HepG2 (cell line): Measurements from ENCODE around the gene NEGR1. TPM values are rescaled to one million over a fixed set of nuclear protein-coding genes. Genes with fewer than 3 reads are reported as not detected.
A peak's percentile ranks its signal among the peaks of the same experiment; 100 is the strongest.

Experiments used
- ATAC-seq: fragments of 200-7000 bp; cut with Tn5 transposase; 3 replicates; pipeline ENCODE4 v1.9.1; 2020; ENCODE audit warnings: mild to moderate bottlenecking, moderate library complexity
- Bru-seq: library from RNA; stranded (reverse); fragments of 400-500 nt; gene quantifications from one replicate; lab custom pipeline; 2021; lab: Mats Ljungman, UMichigan
- BruChase-seq, 2 experiments: library from RNA; stranded (reverse); fragments of 400-500 nt; gene quantifications; one replicate each; lab custom pipeline; 2021; lab: Mats Ljungman, UMichigan
- BruUV-seq: library from RNA; stranded (reverse); fragments of 400-500 nt; replicated peaks from 2 replicates; lab custom pipeline; 2021; lab: Mats Ljungman, UMichigan
- CTCF ChIA-PET: fragments of 300-600 bp; formaldehyde crosslinking; extraction: SDS; loops from one replicate; lab custom pipeline; 2021; ENCODE audit warnings: low total read pairs, inconsistent platforms, low intra/inter-chr PET ratio; lab: Yijun Ruan, JAX
- POLR2A ChIA-PET: fragments of 350-600 bp; sonication (Branson Sonifier 250); formaldehyde crosslinking; loops from one replicate; lab custom pipeline; 2020; ENCODE audit warnings: antibody characterized with exemption, inconsistent platforms; lab: Yijun Ruan, JAX
- DNase-seq: peaks from one replicate; pipeline ENCODE4 v3.0.0-alpha.2; 2015; ENCODE audit warnings: low spot score
- FAIRE-seq: peaks from 3 replicates; lab custom pipeline; 2011; peaks lifted over from hg19 to GRCh38; lab: Jason Lieb, UNC
- H2AFZ ChIP-seq: one replicate; pipeline ENCODE4 v1.6.1; 2011; ENCODE audit warnings: low read length, inconsistent platforms
- H3K27ac ChIP-seq: fragments of 300-600 bp; 3 replicates; pipeline ENCODE4 v1.8.0; 2011; ENCODE audit warnings: mixed run types, mild to moderate bottlenecking, mixed read lengths, low read length, inconsistent platforms; ENCODE audit not compliant: insufficient read depth; ENCODE audit errors: extremely low read length
- H3K27me3 ChIP-seq, 2 experiments: fragments of 200-600 bp in 1 of 2; 2 replicates in 1 of 2; 3 replicates in 1 of 2; pipeline versions ENCODE4 v1.6.0 to v1.8.0; 2011; ENCODE audit warnings: low read length in 2 of 2, mild to moderate bottlenecking in 2 of 2, moderate library complexity in 2 of 2, inconsistent platforms in 1 of 2; ENCODE audit not compliant: insufficient read depth in 2 of 2, control insufficient read depth in 1 of 2
- H3K36me3 ChIP-seq, 2 experiments: fragments of 200-600 bp in 1 of 2; replicated peaks in 1 of 2; 2 replicates in 1 of 2; 3 replicates in 1 of 2; pipeline versions ENCODE4 v1.5.1 to v1.8.0; 2011; ENCODE audit warnings: low read length in 2 of 2, inconsistent platforms in 1 of 2; ENCODE audit not compliant: insufficient read depth in 2 of 2, control insufficient read depth in 1 of 2
- H3K4me1 ChIP-seq: 2 replicates; pipeline ENCODE4 v1.5.1; 2012; ENCODE audit warnings: low read length, inconsistent platforms; ENCODE audit not compliant: insufficient read depth
- H3K4me2 ChIP-seq: 2 replicates; pipeline ENCODE4 v1.6.0; 2011; ENCODE audit warnings: low read depth, low read length, inconsistent platforms
- H3K4me3 ChIP-seq, 3 experiments: fragments of 200-600 bp in 1 of 3; sonication (generic), shearing (Covaris generic) in 1 of 3; replicated peaks in 1 of 3; 2 replicates each; pipeline ENCODE4 v1.5.1; 2011 to 2016; ENCODE audit warnings: low read length in 3 of 3, inconsistent platforms in 2 of 3, low read depth in 2 of 3, mild to moderate bottlenecking in 2 of 3, control low read depth in 1 of 3, mixed read lengths in 1 of 3; ENCODE audit not compliant: insufficient read depth in 1 of 3
- H3K79me2 ChIP-seq: one replicate; pipeline ENCODE4 v1.6.1; 2011; ENCODE audit warnings: low read length, inconsistent platforms; ENCODE audit not compliant: insufficient read depth
- H3K9ac ChIP-seq: 2 replicates; pipeline ENCODE4 v1.6.0; 2011; ENCODE audit warnings: mild to moderate bottlenecking, low read depth, low read length, inconsistent platforms; ENCODE audit not compliant: insufficient read depth
- H3K9me3 ChIP-seq: 2 replicates; pipeline ENCODE4 v1.5.1; 2012; ENCODE audit warnings: mild to moderate bottlenecking, low read length
- H4K20me1 ChIP-seq: 2 replicates; pipeline ENCODE4 v1.6.0; 2011; ENCODE audit warnings: inconsistent platforms, mild to moderate bottlenecking, low read length, moderate library complexity; ENCODE audit not compliant: insufficient read depth
- ASH2L ChIP-seq: fragments of 300-600, 200-600 bp; sonication (generic); IDR thresholded peaks from 2 replicates; pipeline ENCODE4 v1.7.0; 2017; ENCODE audit warnings: low read depth, mild to moderate bottlenecking, moderate library complexity, mixed read lengths, low read length; ENCODE audit not compliant: insufficient read length
- CTCF ChIP-seq: sonication (generic); formaldehyde crosslinking; IDR thresholded peaks from 2 replicates; pipeline ENCODE4 v1.5.0; 2020; ENCODE audit warnings: mild to moderate bottlenecking, missing genetic modification reagents, moderate library complexity
- GABPB1 ChIP-seq: IDR thresholded peaks from 2 replicates; pipeline ENCODE4 v1.6.1; 2016; ENCODE audit warnings: mild to moderate bottlenecking, missing genetic modification reagents, moderate library complexity, missing compliant biosample characterization
- HNRNPK ChIP-seq: fragments of 200-400 bp; formaldehyde crosslinking; IDR thresholded peaks from 2 replicates; pipeline ENCODE4 v1.6.1; 2018; ENCODE audit warnings: low read length, low read depth, moderate library complexity, mild to moderate bottlenecking; ENCODE audit not compliant: poor library complexity, severe bottlenecking
- HNRNPLL ChIP-seq: fragments of 200-400 bp; formaldehyde crosslinking; IDR thresholded peaks from 2 replicates; pipeline ENCODE4 v1.6.1; 2017; ENCODE audit warnings: mild to moderate bottlenecking, low read depth, low read length; ENCODE audit not compliant: poor library complexity, severe bottlenecking
- MAX ChIP-seq: IDR thresholded peaks from 2 replicates; pipeline ENCODE4 v1.6.1; 2012; ENCODE audit warnings: inconsistent platforms
- RBFOX2 ChIP-seq: fragments of 200-400 bp; formaldehyde crosslinking; IDR thresholded peaks from 2 replicates; pipeline ENCODE4 v1.6.1; 2017; ENCODE audit warnings: low read depth, mild to moderate bottlenecking, low read length
- TAF1 ChIP-seq: sonication (generic); formaldehyde crosslinking; IDR thresholded peaks from 2 replicates; pipeline ENCODE4 v1.4.0; 2020; ENCODE audit warnings: missing genetic modification reagents
- UBTF ChIP-seq: sonication (generic); formaldehyde crosslinking; IDR thresholded peaks from 2 replicates; pipeline ENCODE4 v1.4.0; 2020; ENCODE audit warnings: mild to moderate bottlenecking, missing genetic modification reagents
- ZNF512 ChIP-seq: sonication (generic); formaldehyde crosslinking; IDR thresholded peaks from 2 replicates; pipeline ENCODE4 v1.4.0; 2020; ENCODE audit warnings: mild to moderate bottlenecking, missing genetic modification reagents
- ZNF792 ChIP-seq: IDR thresholded peaks from 2 replicates; pipeline ENCODE4 v1.6.1; 2016
- WGBS: methylation state at CpG from one replicate; pipeline ENCODE4 v1.1.6; 2017; ENCODE audit warnings: low lambda C conversion rate; 5-methylcytosine and 5-hydroxymethylcytosine counted together
- in situ Hi-C: cut with HindIII; loops from 2 replicates; pipeline ENCODE4 v1.10.0; 2017; ENCODE audit warnings: low pct_unique_long_range_greater_than_20kb; ENCODE audit not compliant: extremely low pct_ligation_motif_present
- intact Hi-C: fragments of 100-400 bp; cut with micrococcal nuclease; formaldehyde crosslinking; loops from one replicate; pipeline ENCODE4 v1.10.0; 2022; ENCODE audit not compliant: unreplicated experiment
- long read RNA-seq, 2 experiments: library from RNA in 1 of 2; library from polyadenylated mRNA in 1 of 2; stranded (forward) in 1 of 2; unstranded in 1 of 2; transcript quantifications; one replicate each; pipeline ENCODE4 v2.0.0, GENCODE V29; 2019 to 2022
- polyA minus RNA-seq, 3 experiments: library from RNA; depleted of rRNA, polyadenylated mRNA; stranded (reverse); fragments of >200 nt; gene quantifications; 2 replicates each; pipeline ENCODE4 v1.2.3, GENCODE V29; 2011; ENCODE audit warnings: low replicate concordance in 1 of 3
- polyA plus RNA-seq, 8 experiments: library from polyadenylated mRNA; depleted of rRNA in 3 of 8; stranded (reverse) in 7 of 8; unstranded in 1 of 8; fragments of >200 nt; fragmentation: Illumina TruSeq in 4 of 8; extraction: Trizol in 4 of 8; gene quantifications; 2 replicates each; pipeline versions ENCODE4 v1.2.1 to v1.2.3, GENCODE V29; 2011 to 2016; ENCODE audit warnings: low read depth in 4 of 8, missing spikeins in 1 of 8, mixed read lengths in 1 of 8; ENCODE audit not compliant: insufficient read depth in 1 of 8
- total RNA-seq, 5 experiments: library from RNA; depleted of rRNA; stranded (reverse); fragments of >200 nt; fragmentation: Illumina TruSeq; extraction: Trizol; gene quantifications; 2 replicates each; pipeline ENCODE4 v1.2.3, GENCODE V29; 2016; ENCODE audit warnings: low read depth in 1 of 5

NEGR1 gene
- total RNA-seq (2016; rRNA removed; fragmentation: Illumina TruSeq; extraction: Trizol) = not detected in 2 replicates
- total RNA-seq (2016; cell fraction: cytosol; rRNA removed; fragmentation: Illumina TruSeq; extraction: Trizol; ENCODE audit: low read depth) = not detected in 2 replicates
- 0.03 TPM in 1 of 2 replicates, not detected in the other for total RNA-seq (2016; cell fraction: insoluble cytoplasmic fraction; rRNA removed; fragmentation: Illumina TruSeq; extraction: Trizol)
- not detected in 2 replicates for total RNA-seq (2016; cell fraction: membrane; rRNA removed; fragmentation: Illumina TruSeq; extraction: Trizol)
- total RNA-seq (2016; cell fraction: nucleus; rRNA removed; fragmentation: Illumina TruSeq; extraction: Trizol) = not detected in 2 replicates
- polyA plus RNA-seq (2011; rRNA removed) = not detected in 2 replicates
- polyA plus RNA-seq (2011; cell fraction: cytosol; rRNA removed) = not detected in 2 replicates
- polyA plus RNA-seq (2011; cell fraction: nucleus; rRNA removed) = not detected in 2 replicates
- polyA plus RNA-seq (2012) = 0.01 TPM in 1 of 2 replicates, not detected in the other
- not detected in 2 replicates for polyA plus RNA-seq (2016; cell fraction: cytosol; fragmentation: Illumina TruSeq; extraction: Trizol; ENCODE audit: low read depth)
- polyA plus RNA-seq (2016; cell fraction: insoluble cytoplasmic fraction; fragmentation: Illumina TruSeq; extraction: Trizol; ENCODE audit: low read depth) = not detected in 2 replicates
- not detected in 2 replicates for polyA plus RNA-seq (2016; cell fraction: membrane; fragmentation: Illumina TruSeq; extraction: Trizol; ENCODE audit: low read depth)
- not detected in 2 replicates for polyA plus RNA-seq (2016; cell fraction: nucleus; fragmentation: Illumina TruSeq; extraction: Trizol; ENCODE audit: insufficient read depth, low read depth)
- polyA minus RNA-seq (2011; rRNA and poly(A)+ RNA removed; ENCODE audit: low replicate concordance) = 0.68 and 3.3 TPM in 2 replicates
- not detected in 2 replicates for polyA minus RNA-seq (2011; cell fraction: cytosol; rRNA and poly(A)+ RNA removed)
- polyA minus RNA-seq (2011; cell fraction: nucleus; rRNA and poly(A)+ RNA removed) = not detected in 2 replicates
- Bru-seq, nascent RNA = percentile 7 among the genes with signal in this experiment
- percentile 7 among the genes with signal in this experiment for BruChase-seq, experiment 1, labeled RNA remaining after a 6-hour chase
- percentile 11 among the genes with signal in this experiment for BruChase-seq, experiment 2, labeled RNA remaining after a 2-hour chase
- long read RNA-seq, experiment 1 = 0 reads
- long read RNA-seq, experiment 2, partial matches to known transcripts = 0 of 1 reads
- long read RNA-seq, experiment 2, other reads (novel, unspliced or antisense) = 1 of 1 reads

GRCh38 chr1:72282271-72283021 lies at the start of gene NEGR1:
Gene NEGR1 (minus strand): TSS chr1:72282539.
- H3K4me1 ChIP-seq = peaks cover 24% of the 10 kb centered on the region
- no peaks in the 10 kb centered on the region for H3K79me2 ChIP-seq
- H3K4me2 ChIP-seq = peak within 1 kb of the TSS; percentile 99
- no TSS peak for BruUV-seq
- H3K36me3 ChIP-seq = no peaks in the 10 kb centered on the region
- ATAC-seq (peak; percentile 88), DNase-seq (peak; percentile 25), FAIRE-seq (no peak)
- H4K20me1 ChIP-seq = no peaks in the 10 kb centered on the region
- ChIA-PET CTCF (no interaction called here), POLR2A (no interaction called here)
- no peak within 1 kb of the TSS for H3K9ac ChIP-seq
- no peaks in the 10 kb centered on the region for H3K9me3 ChIP-seq
- peak within 1 kb of the TSS; percentile 40 for H2AFZ ChIP-seq
- WGBS = 5% methylated on average over 45 of the region's 54 CpGs
- H3K27ac ChIP-seq = no peak within 1 kb of the TSS
- H3K4me3 ChIP-seq = peak within 1 kb of the TSS; percentile 50 to 73 (median 56)
- intact Hi-C loops (loop anchor here (2.0 to 5.0 kb wide), 3 partner anchors 42 to 200 kb away; no protein-coding TSS in a partner anchor), in situ Hi-C loops (no loop called here)
- peaks cover 0 to 35% of the 10 kb centered on the region in 2 experiments; a peak in 4 of 5 replicates for H3K27me3 ChIP-seq
- TF ChIP-seq GABPB1 (CRISPR knock-in tag) (peak; percentile 21; the same call in 1 of the 2 replicates), ZNF792 (CRISPR knock-in tag) (no peak), HNRNPK (peak; percentile 80), ASH2L (peak; percentile 7), UBTF (peak; percentile 56; the same call in 1 of the 2 replicates), HNRNPLL (peak; percentile 89), MAX (peak; percentile 34; the same call in 1 of the 2 replicates), RBFOX2 (0 out of 2 replicates have a peak, but pooled peaks have one; percentile 5), TAF1 (CRISPR knock-in tag) (0 out of 2 replicates have a peak, but pooled peaks have one; percentile 1), ZNF512 (peak; percentile 53; the same call in 1 of the 2 replicates), CTCF (CRISPR knock-in tag) (0 out of 2 replicates have a peak, but pooled peaks have one; percentile 10)
